Lower leg skin (tissue), 4 donors: ENCODE results near the gene TNFAIP2. TPM values are rescaled to one million over a fixed set of nuclear protein-coding genes. Genes with fewer than 3 reads are reported as not detected.
A peak's percentile ranks its signal among the peaks of the same experiment; 100 is the strongest.
"Not testable (repeated sequence)": the region's sequence is repeated elsewhere in the genome, so short reads cannot be mapped to it uniquely, and the experiment has no call there.

Source experiments
- DNase-seq, 2 donors: peaks; one replicate each; pipeline ENCODE4 v3.0.0-alpha.2; 2019; ENCODE audit warnings: low spot score in 2 of 2
- H3K4me3 ChIP-seq: fragments of 200-600 bp; sonication (generic); 2 replicates; pipeline ENCODE4 v1.5.1; 2017; ENCODE audit warnings: mild to moderate bottlenecking, low read depth; ENCODE audit not compliant: poor library complexity, severe bottlenecking
- POLR2A ChIP-seq, 2 donors: fragments of 450-650 bp; IDR thresholded peaks; one replicate each; pipeline ENCODE4 v1.6.1; 2016 to 2017; ENCODE audit warnings: antibody characterized with exemption in 2 of 2, mild to moderate bottlenecking in 1 of 2, moderate library complexity in 1 of 2
- WGBS, 2 donors: methylation state at CpG; one replicate each; pipeline ENCODE4 v1.1.5; 2018; 5-methylcytosine and 5-hydroxymethylcytosine counted together
- intact Hi-C: fragments of 100-400 bp; cut with DNase I; formaldehyde crosslinking; loops from one replicate; pipeline ENCODE4 v1.15.0; 2023; ENCODE audit warnings: low total_unique reads
- total RNA-seq, 4 donors: library from RNA; depleted of rRNA; stranded (reverse); fragments of >200 nt; gene quantifications; one replicate each; pipeline ENCODE4 v1.1.0, GENCODE V29; 2016
- TF ChIP-seq, protein P1 (sequence below), 3 donors: fragments of 450-650 bp; IDR thresholded peaks; one replicate each; pipeline ENCODE4 v1.5.1; 2016; ENCODE audit warnings: antibody characterized with exemption in 3 of 3, mild to moderate bottlenecking in 3 of 3, moderate library complexity in 2 of 3

TNFAIP2 gene
- total RNA-seq, 4 donors from 2014 or later: 8.2 to 33.6 (median 20.3) TPM

DNA sequence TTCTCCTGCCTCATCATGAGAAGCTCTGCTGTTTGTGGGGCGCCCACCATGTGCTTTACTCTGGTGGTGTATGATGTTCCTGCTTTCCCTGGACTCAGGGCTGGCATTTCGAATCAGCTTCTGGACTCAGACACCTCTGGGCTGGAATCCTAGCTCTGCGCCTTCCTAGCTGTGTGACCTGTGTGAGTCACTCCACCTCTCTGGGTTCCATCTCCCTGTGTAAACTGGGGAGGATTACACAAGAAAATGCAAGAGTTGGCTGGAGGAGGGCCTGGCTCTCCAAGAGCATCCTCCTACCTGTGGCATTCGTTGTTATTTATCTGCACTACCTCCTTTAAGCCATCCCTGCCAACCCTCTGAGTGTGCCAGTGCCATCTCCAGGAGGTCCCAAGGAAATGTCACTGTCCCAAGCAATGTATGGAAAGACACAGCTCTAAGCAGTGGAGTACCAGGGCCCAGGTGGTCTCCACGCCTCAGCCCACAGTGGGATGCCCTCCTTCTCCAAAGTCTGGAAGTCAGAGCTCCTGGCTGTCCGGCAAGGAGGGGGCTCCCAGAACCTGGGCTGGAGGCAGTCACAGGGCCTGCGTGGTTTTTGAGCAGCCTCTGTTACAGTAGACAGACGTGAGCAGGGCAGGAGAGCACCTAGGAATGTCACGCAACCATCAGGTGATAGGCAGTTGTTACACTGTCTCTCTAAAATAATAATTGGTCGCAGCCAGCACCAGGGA, 7.3 kb upstream of the TNFAIP2 start:
- WGBS, 2 donors: 83 to 94% methylated on average over 9 to 10 of the region's 10 CpGs
- no peak for DNase-seq
- TF ChIP-seq, protein P1, sequence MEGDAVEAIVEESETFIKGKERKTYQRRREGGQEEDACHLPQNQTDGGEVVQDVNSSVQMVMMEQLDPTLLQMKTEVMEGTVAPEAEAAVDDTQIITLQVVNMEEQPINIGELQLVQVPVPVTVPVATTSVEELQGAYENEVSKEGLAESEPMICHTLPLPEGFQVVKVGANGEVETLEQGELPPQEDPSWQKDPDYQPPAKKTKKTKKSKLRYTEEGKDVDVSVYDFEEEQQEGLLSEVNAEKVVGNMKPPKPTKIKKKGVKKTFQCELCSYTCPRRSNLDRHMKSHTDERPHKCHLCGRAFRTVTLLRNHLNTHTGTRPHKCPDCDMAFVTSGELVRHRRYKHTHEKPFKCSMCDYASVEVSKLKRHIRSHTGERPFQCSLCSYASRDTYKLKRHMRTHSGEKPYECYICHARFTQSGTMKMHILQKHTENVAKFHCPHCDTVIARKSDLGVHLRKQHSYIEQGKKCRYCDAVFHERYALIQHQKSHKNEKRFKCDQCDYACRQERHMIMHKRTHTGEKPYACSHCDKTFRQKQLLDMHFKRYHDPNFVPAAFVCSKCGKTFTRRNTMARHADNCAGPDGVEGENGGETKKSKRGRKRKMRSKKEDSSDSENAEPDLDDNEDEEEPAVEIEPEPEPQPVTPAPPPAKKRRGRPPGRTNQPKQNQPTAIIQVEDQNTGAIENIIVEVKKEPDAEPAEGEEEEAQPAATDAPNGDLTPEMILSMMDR (IDR thresholded peaks at IDR 0.05): no peak
- no peak for TF ChIP-seq POLR2A (IDR thresholded peaks at IDR 0.05)
- intact Hi-C loops: no loop called here
- H3K4me3 ChIP-seq: no peak overlapping the region

DNA sequence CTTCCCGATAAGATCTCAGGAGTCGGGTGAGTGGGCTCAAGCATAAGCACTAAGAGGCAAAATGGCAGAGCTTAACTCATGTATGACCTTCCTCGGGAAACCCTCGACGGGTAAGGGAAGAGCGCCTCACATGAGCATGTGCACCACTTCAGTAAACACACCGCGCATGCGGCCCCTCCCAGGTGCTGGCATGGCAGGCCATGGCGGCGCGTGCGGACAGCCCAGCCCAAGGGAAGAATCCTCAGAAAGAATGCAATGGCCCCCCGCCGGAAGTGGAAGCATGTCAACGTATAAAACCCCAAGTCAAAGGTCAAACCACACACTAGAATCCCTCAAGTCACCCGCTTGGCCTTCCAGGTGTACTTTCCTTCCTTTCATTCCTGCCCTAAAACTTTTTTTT, 6.6 kb upstream of the TNFAIP2 start:
- no peak for DNase-seq
- intact Hi-C loops: no loop called here
- WGBS, 2 donors: 89 to 90% methylated on average over 17 of the region's 17 CpGs
- H3K4me3 ChIP-seq: no peak overlapping the region
- TF ChIP-seq, protein P1 (IDR thresholded peaks at IDR 0.05): no peak
- no peak for TF ChIP-seq POLR2A (IDR thresholded peaks at IDR 0.05)

DNA sequence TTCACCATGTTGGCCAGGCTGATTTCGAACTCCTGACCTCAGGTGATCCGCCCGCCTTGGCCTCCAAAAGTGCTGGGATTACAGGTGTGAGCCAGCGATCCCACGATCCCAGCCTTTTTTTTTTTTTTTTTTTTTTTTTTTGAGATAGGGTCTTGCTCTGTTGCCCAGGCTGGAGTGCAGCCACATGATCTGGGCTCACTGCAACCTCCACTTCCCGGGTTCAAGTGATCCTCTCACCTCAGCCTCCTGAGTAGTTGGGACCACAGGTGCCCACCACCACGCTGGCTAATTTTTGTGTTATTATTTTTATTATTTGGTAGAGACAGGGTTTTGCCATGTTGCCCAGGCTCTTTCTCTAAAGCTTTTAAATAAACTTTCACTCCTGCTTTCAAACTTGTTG, 5.8 kb upstream of the TNFAIP2 start:
- intact Hi-C loops, DNase-seq, H3K4me3 ChIP-seq: not testable (repeated sequence)
- 92 to 94% methylated on average over 7 of the region's 7 CpGs for WGBS, 2 donors

DNA sequence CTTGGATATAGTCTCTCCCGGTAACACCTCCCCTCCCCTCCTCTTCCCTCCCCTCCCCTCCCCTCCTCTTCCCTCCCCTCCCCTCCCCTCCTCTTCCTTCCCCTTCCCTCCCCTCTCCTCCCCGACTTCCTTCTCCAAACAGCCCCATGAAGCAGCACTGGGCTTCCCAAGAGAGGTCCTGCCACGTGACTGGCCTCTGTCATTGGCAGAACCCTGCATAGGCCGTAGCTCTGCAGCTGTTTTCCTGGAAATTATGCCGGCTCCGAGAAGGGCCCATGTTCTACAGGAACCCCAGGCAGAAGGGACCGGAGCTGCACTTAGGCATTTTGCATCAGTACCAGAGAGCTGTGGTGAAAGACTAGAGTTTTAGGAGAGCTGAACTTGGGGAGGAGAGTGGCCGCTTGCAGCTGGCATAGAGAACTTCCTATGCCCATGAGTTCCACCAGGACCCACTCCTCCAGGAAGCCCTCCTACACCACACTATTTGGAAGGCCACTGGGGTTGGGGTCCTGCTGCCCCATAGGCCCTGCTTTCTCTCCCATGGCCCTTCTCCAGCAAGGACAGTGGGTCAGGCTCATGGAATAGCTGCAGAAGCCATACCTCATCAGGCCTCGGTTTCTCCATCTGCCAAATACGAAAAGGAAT, 5.1 kb upstream of the TNFAIP2 start:
- WGBS, 2 donors: 45 to 50% methylated on average over 10 of the region's 10 CpGs
- DNase-seq: peak in 1 of 2 donors; percentile 76
- no peak for TF ChIP-seq POLR2A (IDR thresholded peaks at IDR 0.05)
- intact Hi-C loops: no loop called here
- no peak overlapping the region for H3K4me3 ChIP-seq

DNA sequence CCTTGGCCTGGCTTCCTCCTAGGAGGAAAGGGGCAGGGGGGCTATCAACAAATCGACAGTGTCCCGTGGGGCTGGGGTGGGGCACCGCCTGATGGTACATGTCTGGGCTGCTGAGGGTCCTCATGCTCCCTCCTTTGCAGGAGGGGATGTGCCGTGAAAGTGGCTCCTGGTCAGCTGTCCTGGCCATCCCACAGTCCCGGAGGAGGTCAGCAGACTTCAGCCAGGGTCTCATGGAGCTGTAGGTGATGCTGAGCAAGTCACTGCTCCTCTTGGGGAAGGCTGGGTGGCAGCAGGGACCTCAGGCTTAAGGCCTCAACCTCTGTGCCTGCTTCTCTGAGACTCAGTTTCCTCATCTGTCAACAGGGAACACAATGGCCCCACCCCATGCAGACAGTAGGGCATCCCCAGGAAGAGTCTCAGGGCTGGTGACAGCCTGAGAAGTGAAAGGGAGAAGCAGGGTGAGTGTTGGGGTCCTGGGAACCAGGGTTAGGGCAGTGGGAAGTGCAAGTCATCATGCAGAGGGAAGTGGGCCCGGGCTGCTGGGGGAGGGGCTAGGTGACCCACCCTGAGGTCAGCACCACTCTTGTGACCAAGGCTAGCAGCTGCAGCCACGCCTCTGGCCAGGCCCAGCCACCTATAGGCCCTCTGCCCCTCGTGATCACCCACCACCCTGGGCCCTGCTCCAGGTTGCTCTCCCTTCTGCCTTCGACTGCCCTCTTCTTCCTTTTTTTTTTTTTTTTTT, 4.4 kb upstream of the TNFAIP2 start:
- H3K4me3 ChIP-seq: no peak overlapping the region
- no peak for TF ChIP-seq POLR2A (IDR thresholded peaks at IDR 0.05)
- TF ChIP-seq, protein P1 (IDR thresholded peaks at IDR 0.05): no peak
- 76 to 82% methylated on average over 7 to 9 of the region's 9 CpGs for WGBS, 2 donors
- intact Hi-C loops: no loop called here
- peak in 1 of 2 donors; percentile 61 for DNase-seq

DNA sequence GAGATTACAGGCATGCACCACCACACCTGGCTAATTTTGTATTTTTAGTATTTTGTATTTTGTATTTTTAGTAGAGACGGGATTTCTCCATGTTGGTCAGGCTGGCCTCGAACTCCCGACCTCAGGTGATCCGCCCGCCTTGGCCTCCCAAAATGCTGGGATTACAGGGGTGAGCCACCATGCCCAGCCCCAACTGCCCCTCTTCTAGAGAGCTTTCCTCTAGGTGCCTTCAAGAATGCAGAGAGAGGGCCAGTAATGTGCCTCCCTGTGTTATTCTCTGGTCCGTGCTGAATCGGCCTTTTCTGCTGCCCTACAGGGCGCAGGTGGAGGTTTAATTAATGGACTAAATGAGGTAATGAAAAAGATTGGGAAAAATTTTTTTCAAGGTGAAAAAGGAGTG, 3.7 kb upstream of the TNFAIP2 start:
- intact Hi-C loops, DNase-seq, H3K4me3 ChIP-seq: not testable (repeated sequence)
- WGBS, 2 donors: 90 to 94% methylated on average over 8 of the region's 8 CpGs

DNA sequence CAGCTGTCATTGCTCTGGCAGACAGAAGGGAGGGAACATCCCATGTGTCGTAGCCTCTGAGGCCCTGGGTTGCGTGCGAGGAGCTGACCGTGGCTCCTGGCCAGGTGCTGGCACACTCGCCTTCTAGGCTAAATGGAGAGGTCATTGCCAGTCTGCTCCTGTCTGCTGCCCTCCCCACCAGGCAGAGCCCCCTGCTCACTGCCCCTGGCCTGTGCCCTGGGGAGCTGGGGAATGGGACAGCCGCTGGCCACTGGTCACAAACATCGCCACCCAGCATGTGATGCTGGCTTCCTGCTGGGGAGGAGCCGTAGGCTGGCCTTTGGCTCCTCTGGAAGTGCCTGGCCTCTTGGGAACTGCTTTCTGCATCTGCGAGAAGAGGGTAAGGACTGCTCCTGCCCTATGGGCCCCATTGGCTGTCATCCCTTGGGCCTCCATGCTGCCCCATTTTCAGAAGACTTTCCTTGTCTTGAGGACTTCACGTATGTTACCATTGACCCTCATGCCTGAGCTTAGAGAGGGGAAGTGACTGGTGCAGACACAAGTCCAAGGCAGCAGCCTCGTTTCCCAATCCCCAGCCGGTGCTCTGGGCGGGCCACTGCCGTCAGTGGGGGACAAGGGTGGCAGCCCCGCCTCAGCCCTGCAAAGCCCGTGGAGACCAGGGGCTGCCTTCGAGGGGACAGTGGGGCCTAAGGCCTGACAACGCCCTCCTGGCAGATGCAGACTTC, 2.0 kb upstream of the TNFAIP2 start:
- H3K4me3 ChIP-seq: no peak overlapping the region
- intact Hi-C loops: no loop called here
- DNase-seq: peak; percentile 65 to 94
- TF ChIP-seq, protein P1 (IDR thresholded peaks at IDR 0.05): no peak
- TF ChIP-seq POLR2A (IDR thresholded peaks at IDR 0.05): no peak
- 29 to 47% methylated on average over 9 to 18 of the region's 18 CpGs for WGBS, 2 donors
